KG1 (cell line): ENCODE data around the gene CLIP4.
"Not testable (repeated sequence)": the region's sequence is repeated elsewhere in the genome, so short reads cannot be mapped to it uniquely, and the experiment has no call there.

Experiments used
- DNase-seq: peaks from one replicate; lab custom pipeline; 2025; lab: John Stamatoyannopoulos, UW

The CLIP4 gene

DNA sequence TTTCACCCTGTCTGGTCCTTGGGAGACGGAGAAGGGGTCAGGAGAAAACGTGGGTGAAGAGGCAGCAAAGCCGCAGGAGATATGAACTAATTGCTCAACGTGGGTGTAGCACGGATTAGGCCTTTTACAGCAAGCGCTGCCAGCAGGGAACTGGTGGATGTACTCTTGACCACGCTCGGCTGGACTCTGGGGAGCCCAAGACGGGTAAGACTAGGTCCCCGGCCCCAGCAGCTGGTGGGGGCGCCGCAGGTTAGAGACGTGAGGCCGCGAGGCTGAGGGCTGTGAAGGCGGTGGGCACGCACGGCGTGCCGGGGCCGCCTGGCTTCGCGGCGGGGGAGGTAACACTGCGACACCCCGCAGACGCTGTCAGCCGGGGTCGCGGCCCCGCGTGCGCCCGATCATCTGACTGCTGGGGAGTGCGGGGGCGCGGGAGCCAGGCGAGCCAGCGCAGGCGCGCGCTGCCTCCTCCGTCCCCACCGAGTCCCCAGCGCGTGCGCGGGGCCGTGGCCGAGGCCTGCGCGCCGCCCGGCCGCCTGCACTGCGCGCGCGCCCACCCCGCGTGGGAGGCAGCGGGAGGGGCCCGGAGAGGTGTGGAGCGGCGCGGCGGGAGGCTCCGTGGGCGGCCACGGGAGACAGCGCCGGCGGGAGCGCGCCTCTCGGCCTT is at the start of gene CLIP4:
TSS of gene CLIP4 (plus strand) at position 470 of the 664 bp plus-strand sequence. CDS start 5,974 bp downstream, outside the sequence.
- peak; percentile 43 for DNase-seq

- DNase-seq: no peak
Observed at GRCh38 chr2:29066271-29066860, 48.8 kb upstream of the CLIP4 start.

DNA sequence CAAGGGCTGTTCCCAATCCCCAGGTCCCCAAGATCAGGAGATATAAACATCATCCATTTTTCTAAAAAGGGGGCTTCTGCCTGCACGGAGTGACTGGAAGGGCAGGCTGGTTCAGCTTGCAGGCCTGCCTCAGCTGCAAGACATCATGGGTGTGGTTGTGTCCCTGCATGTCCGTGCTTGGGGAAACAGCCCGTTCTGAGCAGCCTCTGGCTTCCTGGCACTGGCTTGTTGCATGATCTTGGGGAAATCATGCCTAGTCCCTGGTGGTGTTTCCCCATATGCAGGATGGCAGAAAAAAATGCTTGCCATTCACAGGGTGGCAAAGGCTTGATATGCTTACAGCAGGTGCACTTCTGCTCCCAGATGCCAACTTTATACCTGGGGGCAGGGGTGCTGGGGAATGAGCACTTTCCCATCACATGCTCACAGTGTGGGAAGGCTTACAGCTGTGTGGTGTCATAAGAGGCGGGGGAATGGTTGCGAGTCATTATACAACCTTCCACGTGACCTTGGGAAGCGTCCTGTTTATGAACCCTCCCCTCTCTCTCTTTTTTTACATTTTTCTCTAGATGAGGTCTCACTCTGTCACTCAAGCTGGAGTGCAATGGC is 48.1 kb upstream of the CLIP4 start:
- DNase-seq: no peak

GRCh38 chr2:29068513-29068912 is 46.7 kb upstream of the CLIP4 start:
- DNase-seq: no peak

GRCh38 chr2:29070526-29070925 is 44.7 kb upstream of the CLIP4 start:
- no peak for DNase-seq

DNA sequence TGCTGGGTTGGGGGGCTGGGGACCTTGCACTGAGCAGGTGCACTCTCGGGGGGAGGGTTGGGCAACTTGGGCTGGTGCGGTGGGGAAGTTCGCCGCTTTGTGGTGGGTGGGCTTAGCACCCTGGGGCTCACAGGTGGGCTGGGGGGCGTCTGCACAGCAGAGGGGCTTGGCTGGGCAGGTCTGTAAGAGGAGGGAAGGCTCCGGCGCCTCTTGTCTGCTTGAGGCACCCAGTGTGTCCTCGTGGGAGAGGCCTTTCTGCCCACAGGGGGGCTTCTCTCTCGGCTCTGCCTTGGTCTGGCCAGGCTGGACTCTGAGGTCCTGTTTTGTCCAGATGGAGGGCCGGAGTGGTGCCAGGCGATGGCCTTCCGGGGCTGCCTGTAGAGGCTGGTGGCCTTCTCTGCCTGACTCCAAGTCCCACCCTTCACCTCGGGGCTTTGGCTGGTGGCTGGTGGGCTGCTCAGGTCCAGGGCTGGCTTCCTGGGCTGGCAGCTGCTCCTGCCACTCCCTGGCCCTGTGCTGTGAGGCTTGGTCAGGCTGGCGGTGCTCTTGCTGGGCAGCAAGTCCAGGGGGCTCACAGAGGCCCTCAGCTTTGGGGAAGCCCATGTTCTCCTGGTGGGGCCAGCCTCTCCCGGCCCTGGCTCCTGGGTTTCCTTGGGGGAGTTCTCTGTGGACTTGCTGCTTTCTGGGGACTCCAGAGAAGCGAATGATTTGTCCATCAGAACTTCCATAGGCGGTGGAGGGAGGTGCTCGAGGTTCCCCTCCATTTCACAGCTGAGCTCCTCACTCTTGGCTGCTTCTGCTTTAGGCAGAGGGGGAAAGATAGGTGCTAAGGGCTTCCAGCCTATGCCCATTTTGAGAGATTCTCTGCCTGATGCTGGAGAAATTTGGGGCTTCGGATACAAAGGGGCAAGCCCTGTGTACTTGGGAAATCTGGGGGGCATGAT is 43.9 kb upstream of the CLIP4 start:
- no peak for DNase-seq

GRCh38 chr2:29072251-29072650 is 43.0 kb upstream of the CLIP4 start:
- DNase-seq: no peak

- DNase-seq: no peak
Observed at GRCh38 chr2:29072971-29073725, 42.1 kb upstream of the CLIP4 start.

- no peak for DNase-seq
Observed at GRCh38 chr2:29073933-29074332, 41.3 kb upstream of the CLIP4 start.

- DNase-seq: no peak
Observed at GRCh38 chr2:29074411-29074810, 40.8 kb upstream of the CLIP4 start, which contains the start of gene PCARE. TSS of gene PCARE (minus strand) at chr2:29074523. CDS start at chr2:29074261, 262 bp downstream.

DNA sequence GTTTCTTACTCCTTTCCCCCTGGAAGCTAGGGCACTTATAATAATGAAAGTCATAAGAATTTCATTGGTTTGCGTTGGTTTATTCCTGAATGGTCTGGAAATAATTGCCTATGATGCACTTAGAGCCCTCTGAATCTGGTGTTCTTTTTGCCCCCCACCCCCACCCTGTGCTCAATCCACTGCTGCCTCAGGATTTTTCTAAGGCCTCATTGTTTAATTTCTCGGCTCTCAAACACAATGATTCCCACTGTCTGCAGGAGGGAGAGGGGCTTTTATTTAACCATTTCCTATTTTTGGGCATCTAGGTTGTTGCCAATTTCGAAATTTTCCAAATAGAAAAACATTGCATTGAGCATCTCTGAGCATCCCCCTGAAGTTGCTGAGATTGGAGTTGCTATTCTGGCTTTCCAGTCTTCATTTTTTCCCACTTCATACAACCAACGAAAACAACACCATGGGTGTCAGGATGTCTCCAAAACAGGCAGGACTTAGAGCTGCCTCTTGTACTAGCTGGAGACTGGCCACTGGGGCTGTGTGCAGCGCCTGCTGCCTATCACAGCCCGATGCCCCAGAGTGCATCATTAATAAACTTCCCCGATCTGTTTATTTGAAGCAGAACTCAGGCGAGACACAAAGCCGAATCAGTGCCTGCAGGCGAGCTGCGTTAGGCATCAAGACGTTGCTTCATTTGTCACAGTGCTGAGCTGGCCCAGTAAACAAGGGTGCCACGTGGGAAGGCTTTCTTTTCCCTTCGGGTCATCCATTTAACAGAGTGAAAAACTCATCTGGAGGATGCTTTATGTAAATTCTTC is 39.1 kb upstream of the CLIP4 start:
- no peak for DNase-seq

DNA sequence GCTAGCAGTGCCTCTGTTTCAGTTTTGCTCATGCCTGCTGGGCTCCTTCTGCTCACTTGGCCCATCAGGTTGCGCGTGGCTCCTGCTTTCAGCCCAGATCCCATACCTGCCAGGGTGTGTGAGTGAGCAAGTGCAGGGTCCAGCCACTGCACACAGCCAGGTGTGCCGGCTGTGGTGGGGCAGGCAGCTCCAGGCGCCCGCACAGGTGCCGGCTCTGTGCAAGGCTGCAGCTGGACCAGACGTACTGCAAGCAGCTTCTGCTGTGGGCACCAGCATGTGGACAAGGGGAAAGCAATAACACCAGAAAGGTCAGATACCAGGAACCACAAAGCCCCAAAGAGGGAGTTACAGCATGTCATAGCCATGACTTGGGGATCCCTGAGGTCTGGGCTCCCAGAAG is 35.3 kb upstream of the CLIP4 start:
- no peak for DNase-seq

DNA sequence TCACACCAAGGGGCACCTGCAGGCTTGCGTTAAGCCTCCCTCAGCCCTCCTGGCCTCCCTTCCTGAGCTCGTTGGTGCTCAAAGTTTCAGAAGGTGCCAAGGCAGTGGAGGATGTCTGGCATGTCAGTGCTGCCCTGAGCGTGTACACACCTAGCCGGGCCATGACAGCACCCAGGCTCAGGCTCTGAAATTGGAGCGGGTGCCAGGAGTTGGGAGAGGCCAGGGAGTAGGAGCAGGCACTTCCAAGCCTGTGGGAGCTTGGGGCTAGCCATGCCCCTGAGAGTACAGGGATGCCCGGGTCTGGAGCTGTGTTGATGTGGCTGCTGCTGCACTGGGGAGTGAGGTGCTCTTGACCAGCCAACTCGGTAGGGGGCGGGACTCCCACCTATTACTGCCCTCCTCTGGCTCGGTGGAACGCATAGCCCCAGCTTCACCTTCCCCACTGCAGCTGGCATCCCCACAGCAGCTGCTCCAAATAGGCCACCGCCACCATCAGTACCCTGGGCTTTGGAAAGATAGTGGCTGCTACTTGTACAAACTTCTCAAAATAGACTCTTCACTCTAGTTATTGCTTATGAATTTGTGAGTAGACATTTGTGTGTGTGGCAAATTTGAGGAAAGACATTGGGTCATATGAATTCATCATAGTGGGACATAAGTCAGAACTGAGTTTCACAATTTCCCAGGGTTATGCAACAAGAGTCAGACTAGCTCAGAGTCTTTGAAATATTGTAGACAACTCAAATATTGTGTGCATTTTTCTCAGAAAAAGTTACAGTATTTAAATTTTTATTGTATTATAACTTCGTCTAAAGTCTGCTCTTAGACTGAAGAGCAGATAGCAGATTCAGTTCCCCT is 34.1 kb upstream of the CLIP4 start:
- no peak for DNase-seq

DNA sequence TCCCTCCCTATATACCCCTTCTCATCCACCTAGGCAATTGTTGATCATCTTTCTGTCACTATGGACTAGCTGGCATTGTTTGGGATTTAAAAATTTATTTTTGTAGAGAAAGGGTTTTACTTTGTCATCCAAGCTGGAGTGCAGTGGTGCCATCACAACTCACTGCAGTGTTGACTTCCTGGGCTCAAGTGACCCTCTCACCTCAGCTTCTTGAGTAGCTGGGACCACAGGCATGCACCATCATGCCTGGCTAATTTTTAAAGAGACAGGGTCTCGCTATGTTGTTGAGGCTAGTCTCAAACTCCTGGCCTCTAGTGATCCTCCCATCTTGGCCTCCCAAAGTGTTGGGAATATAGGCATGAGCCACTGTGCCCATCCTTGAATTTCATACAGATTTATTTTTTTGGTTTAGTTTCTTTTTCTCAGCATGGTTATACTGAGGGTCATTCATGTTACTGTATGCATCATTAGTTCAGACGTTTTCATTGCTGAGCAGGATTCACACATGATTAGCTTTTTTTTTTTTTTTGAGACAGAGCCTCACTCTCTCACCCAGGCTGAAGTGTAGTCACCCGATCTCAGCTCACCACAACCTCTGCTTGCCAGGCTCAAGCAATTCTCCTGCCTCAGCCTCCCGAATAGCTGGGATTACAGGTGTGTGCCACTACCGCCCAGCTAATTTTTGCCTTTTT is 32.3 kb upstream of the CLIP4 start:
- no peak for DNase-seq

GRCh38 chr2:29084554-29084953 is 30.7 kb upstream of the CLIP4 start:
- no peak for DNase-seq

GRCh38 chr2:29090311-29090710 is 24.9 kb upstream of the CLIP4 start:
- DNase-seq: not testable (repeated sequence)

- DNase-seq: no peak
Observed at GRCh38 chr2:29096969-29097368, 18.2 kb upstream of the CLIP4 start.

DNA sequence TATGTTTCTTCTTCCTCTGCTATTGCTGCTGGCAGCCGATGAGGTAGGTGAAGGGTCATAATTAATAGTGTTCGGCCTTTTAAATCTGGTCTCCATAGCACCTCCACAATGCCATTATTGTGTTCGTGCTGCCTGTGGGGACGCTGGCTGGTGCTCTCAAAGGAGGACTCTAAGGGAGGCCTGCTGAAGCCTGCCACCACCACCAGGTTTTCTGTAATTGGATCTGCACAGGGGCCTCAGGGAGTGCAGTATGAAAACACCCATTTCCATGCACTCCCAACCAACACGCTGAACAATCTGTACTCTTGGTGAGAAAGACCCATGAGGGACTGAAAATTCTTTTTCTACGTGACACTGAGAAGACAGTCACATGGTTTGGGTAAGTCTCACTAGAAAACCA is 17.6 kb upstream of the CLIP4 start:
- DNase-seq: no peak

DNA sequence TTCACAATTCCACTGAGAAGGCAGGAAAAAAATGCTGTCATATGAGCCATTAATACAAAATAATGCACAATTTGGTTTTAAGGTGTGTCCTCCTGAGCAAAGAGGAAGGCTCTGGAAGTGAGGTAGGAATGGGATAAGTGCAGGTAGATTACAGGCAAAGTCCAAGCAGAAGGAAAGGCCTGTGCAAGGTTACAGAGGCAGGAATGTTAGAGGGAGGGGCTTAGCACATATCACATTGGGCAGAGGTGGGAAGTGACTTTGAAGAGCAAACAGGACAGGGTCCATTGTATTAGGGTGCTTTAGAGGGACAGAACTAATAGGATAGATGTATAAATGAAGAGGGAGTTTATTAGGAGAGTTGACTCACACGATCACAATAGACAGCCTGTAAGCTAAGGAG is 14.7 kb upstream of the CLIP4 start:
- DNase-seq: no peak
